H1 (cell line): ENCODE data around the gene CYP2J2. TPM values are rescaled to one million over a fixed set of nuclear protein-coding genes. Genes with fewer than 3 reads are reported as not detected.

Experiments
- CEBPB ChIP-seq: IDR thresholded peaks from 2 replicates; pipeline ENCODE4 v1.6.1; 2012; ENCODE audit warnings: low read depth, low read length
- CHD2 ChIP-seq: IDR thresholded peaks from 2 replicates; pipeline ENCODE4 v1.6.1; 2012; ENCODE audit warnings: low read length, improper control_type of control experiment
- EGR1 ChIP-seq: IDR thresholded peaks from 2 replicates; pipeline ENCODE4 v1.6.1; 2011; ENCODE audit warnings: low read depth, low read length, borderline replicate concordance
- FOSL1 ChIP-seq: IDR thresholded peaks from 2 replicates; pipeline ENCODE4 v1.6.1; 2011; ENCODE audit warnings: mild to moderate bottlenecking, low read depth, low read length, moderate library complexity; ENCODE audit not compliant: insufficient read depth
- HDAC6 ChIP-seq: IDR thresholded peaks from one replicate; pipeline ENCODE4 v1.7.1; 2012; ENCODE audit warnings: low read depth, mild to moderate bottlenecking, inconsistent platforms, low read length, moderate library complexity
- POU5F1 ChIP-seq: IDR thresholded peaks from 2 replicates; pipeline ENCODE4 v1.6.1; 2011; ENCODE audit warnings: low read depth, mild to moderate bottlenecking, low read length, moderate library complexity
- RAD21 ChIP-seq, 2 experiments: IDR thresholded peaks in 1 of 2; conservative IDR thresholded peaks in 1 of 2; 2 replicates each; pipeline ENCODE4 v1.6.1; 2011; ENCODE audit warnings: low read depth in 2 of 2, low read length in 2 of 2, improper control_type of control experiment in 1 of 2, inconsistent platforms in 1 of 2, mild to moderate bottlenecking in 1 of 2, moderate library complexity in 1 of 2
- RXRA ChIP-seq: IDR thresholded peaks from 2 replicates; pipeline ENCODE4 v1.6.1; 2011; ENCODE audit warnings: low read depth, mild to moderate bottlenecking, low read length, moderate library complexity; ENCODE audit not compliant: insufficient read depth
- TBP ChIP-seq: IDR thresholded peaks from 2 replicates; pipeline ENCODE4 v1.6.1; 2011; ENCODE audit warnings: low read depth, low read length, improper control_type of control experiment
- polyA plus RNA-seq, 7 experiments: library from polyadenylated mRNA; depleted of rRNA in 3 of 7; stranded (reverse) in 5 of 7; unstranded in 2 of 7; fragments of >200 nt in 5 of 7; fragments of 200-250 nt in 2 of 7; gene quantifications; 1 replicate in 5 of 7; 2 replicates in 1 of 7; 4 replicates in 1 of 7; pipeline versions ENCODE4 v1.2.1 to v1.2.3, GENCODE V29; 2011 to 2013; ENCODE audit warnings: missing spikeins in 2 of 7, mixed read lengths in 2 of 7
- total RNA-seq: library from RNA; stranded (reverse); fragmentation: NEBNext Ultra II Directional; extraction: Animal tissue kit (Norgen Biotek cat#: 25700); gene quantifications from 2 replicates; pipeline ENCODE4 v1.2.1, GENCODE V29; 2021

CYP2J2 gene
- total and polyA plus RNA-seq, 2 of the 8 experiments (the other 6 are each of a cell fraction or from before 2014, with no cell fraction given): 0.59 to 2.1 TPM

- TF ChIP-seq CHD2 (no peak), HDAC6 (no peak), EGR1 (no peak), TBP (no peak), POU5F1 (no peak), FOSL1 (no peak), RXRA (no peak), CEBPB (no peak), RAD21 (IDR thresholded peaks at IDR 0.05 in 1 of 2, conservative IDR thresholded peaks at IDR 0.05 in 1 of 2; ENCODE audit: low read depth in 2 of 2, low read length in 2 of 2) (no peak)
Measured at GRCh38 chr1:59885160-59885832, 41.3 kb downstream of the CYP2J2 start (continued).
